ENCODE data around the gene ZNF683. TPM values are rescaled to one million over a fixed set of nuclear protein-coding genes. Genes with fewer than 3 reads are reported as not detected.

Gene ZNF683
- polyA plus RNA-seq, 3 donors = not detected

- DNase-seq (ENCODE audit: low read depth in 3 of 3, low spot score in 2 of 3) = no peak
Measured at GRCh38 chr1:26359981-26360806, 12.4 kb downstream of the ZNF683 start.

GRCh38 chr1:26358411-26359384 lies 13.9 kb downstream of the ZNF683 start:
- DNase-seq (ENCODE audit: low read depth in 3 of 3, low spot score in 2 of 3) = no peak

GRCh38 chr1:26357121-26357602 lies 15.4 kb downstream of the ZNF683 start:
- no peak for DNase-seq (ENCODE audit: low read depth in 3 of 3, low spot score in 2 of 3)

GRCh38 chr1:26356106-26356505 lies 16.4 kb downstream of the ZNF683 start:
- no peak for DNase-seq (ENCODE audit: low read depth in 3 of 3, low spot score in 2 of 3)

- DNase-seq (ENCODE audit: low read depth in 3 of 3, low spot score in 2 of 3) = no peak
Measured at GRCh38 chr1:26354972-26355371, 17.6 kb downstream of the ZNF683 start.

GRCh38 chr1:26353976-26354820 lies 18.4 kb downstream of the ZNF683 start, which contains the start of gene CRYBG2:
CRYBG2 (minus strand) TSS chr1:26354130; CDS start chr1:26346657, 7,473 bp downstream.
- DNase-seq (ENCODE audit: low read depth in 3 of 3, low spot score in 2 of 3) = no peak

- no peak for DNase-seq (ENCODE audit: low read depth in 3 of 3, low spot score in 2 of 3)
Measured at GRCh38 chr1:26353210-26353859, 19.2 kb downstream of the ZNF683 start.

GRCh38 chr1:26352338-26352679 lies 20.2 kb downstream of the ZNF683 start:
- DNase-seq (ENCODE audit: low read depth in 3 of 3, low spot score in 2 of 3) = no peak

- DNase-seq (ENCODE audit: low read depth in 3 of 3, low spot score in 2 of 3) = no peak
Measured at GRCh38 chr1:26351590-26352337, 20.8 kb downstream of the ZNF683 start.

GRCh38 chr1:26350701-26351589 lies 21.6 kb downstream of the ZNF683 start:
- DNase-seq (ENCODE audit: low read depth in 3 of 3, low spot score in 2 of 3) = no peak

GRCh38 chr1:26350343-26350700 lies 22.2 kb downstream of the ZNF683 start:
- DNase-seq (ENCODE audit: low read depth in 3 of 3, low spot score in 2 of 3) = no peak

- DNase-seq (ENCODE audit: low read depth in 3 of 3, low spot score in 2 of 3) = no peak
Measured at GRCh38 chr1:26349877-26350244, 22.7 kb downstream of the ZNF683 start.

- no peak for DNase-seq (ENCODE audit: low read depth in 3 of 3, low spot score in 2 of 3)
Measured at GRCh38 chr1:26349188-26349876, 23.2 kb downstream of the ZNF683 start.

- DNase-seq (ENCODE audit: low read depth in 3 of 3, low spot score in 2 of 3) = no peak
Measured at GRCh38 chr1:26346274-26347033, 26.1 kb downstream of the ZNF683 start.

- DNase-seq (ENCODE audit: low read depth in 3 of 3, low spot score in 2 of 3) = no peak
Measured at GRCh38 chr1:26345718-26346117, 26.8 kb downstream of the ZNF683 start.

GRCh38 chr1:26344147-26344920 lies 28.2 kb downstream of the ZNF683 start:
- DNase-seq (ENCODE audit: low read depth in 3 of 3, low spot score in 2 of 3) = no peak
